HepG2 (cell line): Measurements from ENCODE around the gene UBXN2A. TPM values are rescaled to one million over a fixed set of nuclear protein-coding genes. Genes with fewer than 3 reads are reported as not detected.

Experiments
- BATF2 ChIP-seq: sonication (generic); formaldehyde crosslinking; IDR thresholded peaks from 2 replicates; pipeline ENCODE4 v1.8.0; 2022; ENCODE audit warnings: mild to moderate bottlenecking, missing genetic modification reagents, moderate library complexity
- CEBPG ChIP-seq: IDR thresholded peaks from 2 replicates; pipeline ENCODE4 v1.6.1; 2016
- CEBPZ ChIP-seq: IDR thresholded peaks from 2 replicates; pipeline ENCODE4 v1.6.1; 2012; ENCODE audit warnings: low read length, improper control_type of control experiment
- CHD2 ChIP-seq: IDR thresholded peaks from 2 replicates; pipeline ENCODE4 v1.6.1; 2011; ENCODE audit warnings: low read depth, low read length, improper control_type of control experiment
- KDM4B ChIP-seq: sonication (generic); formaldehyde crosslinking; IDR thresholded peaks from 2 replicates; pipeline ENCODE4 v1.4.0; 2020; ENCODE audit warnings: missing genetic modification reagents
- MIER2 ChIP-seq: IDR thresholded peaks from 2 replicates; pipeline ENCODE4 v1.6.1; 2016; ENCODE audit warnings: missing biosample characterization, missing genetic modification reagents
- MYNN ChIP-seq: sonication (generic); formaldehyde crosslinking; IDR thresholded peaks from 2 replicates; pipeline ENCODE4 v1.4.0; 2020; ENCODE audit warnings: mild to moderate bottlenecking, low read depth, missing genetic modification reagents
- NR2C2 ChIP-seq: sonication (generic); formaldehyde crosslinking; IDR thresholded peaks from 2 replicates; pipeline ENCODE4 v1.4.0; 2020; ENCODE audit warnings: missing genetic modification reagents, mild to moderate bottlenecking, moderate library complexity, borderline replicate concordance
- SP4 ChIP-seq: sonication (generic); formaldehyde crosslinking; IDR thresholded peaks from 2 replicates; pipeline ENCODE4 v1.8.1; 2023; ENCODE audit warnings: mild to moderate bottlenecking, missing genetic modification reagents
- STAT6 ChIP-seq: sonication (generic); formaldehyde crosslinking; IDR thresholded peaks from 2 replicates; pipeline ENCODE4 v1.4.0; 2020; ENCODE audit warnings: missing genetic modification reagents, mild to moderate bottlenecking, borderline replicate concordance
- SYNCRIP ChIP-seq: fragments of 200-400 bp; formaldehyde crosslinking; IDR thresholded peaks from 2 replicates; pipeline ENCODE4 v1.6.1; 2018; ENCODE audit warnings: mild to moderate bottlenecking, low read depth, low read length; ENCODE audit not compliant: insufficient read depth
- TOPORS ChIP-seq: sonication (generic); formaldehyde crosslinking; IDR thresholded peaks from 2 replicates; pipeline ENCODE4 v1.8.0; 2023; ENCODE audit warnings: mild to moderate bottlenecking, missing genetic modification reagents
- YEATS2 ChIP-seq: sonication (generic); formaldehyde crosslinking; IDR thresholded peaks from 2 replicates; pipeline ENCODE4 v1.4.0; 2020; ENCODE audit warnings: missing genetic modification reagents, borderline replicate concordance
- ZNF274 ChIP-seq: sonication (generic); formaldehyde crosslinking; IDR thresholded peaks from 2 replicates; pipeline ENCODE4 v1.5.1; 2020; ENCODE audit warnings: mild to moderate bottlenecking, missing genetic modification reagents
- ZNF496 ChIP-seq: sonication (generic); formaldehyde crosslinking; IDR thresholded peaks from 2 replicates; pipeline ENCODE4 v1.8.1; 2023; ENCODE audit warnings: mild to moderate bottlenecking, moderate library complexity, missing genetic modification reagents; ENCODE audit not compliant: insufficient replicate concordance
- ZNF503 ChIP-seq: sonication (generic); formaldehyde crosslinking; IDR thresholded peaks from 2 replicates; pipeline ENCODE4 v1.4.0; 2020; ENCODE audit warnings: missing genetic modification reagents
- ZNF558 ChIP-seq: sonication (generic); formaldehyde crosslinking; IDR thresholded peaks from 2 replicates; pipeline ENCODE4 v1.9.0; 2022; ENCODE audit warnings: mild to moderate bottlenecking, missing genetic modification reagents, borderline replicate concordance
- ZNF562 ChIP-seq: sonication (generic); formaldehyde crosslinking; IDR thresholded peaks from 2 replicates; pipeline ENCODE4 v1.8.0; 2022; ENCODE audit warnings: missing genetic modification reagents, borderline replicate concordance
- ZNF672 ChIP-seq: sonication (generic); formaldehyde crosslinking; IDR thresholded peaks from 2 replicates; pipeline ENCODE4 v1.8.1; 2022; ENCODE audit warnings: missing genetic modification reagents
- ZNF841 ChIP-seq: sonication (generic); formaldehyde crosslinking; IDR thresholded peaks from 2 replicates; pipeline ENCODE4 v1.8.1; 2023; ENCODE audit warnings: missing genetic modification reagents, borderline replicate concordance
- ZNF850 ChIP-seq: sonication (generic); formaldehyde crosslinking; conservative IDR thresholded peaks from 2 replicates; pipeline ENCODE4 v1.9.0; 2021; ENCODE audit warnings: mild to moderate bottlenecking, missing genetic modification reagents
- polyA plus RNA-seq, 8 experiments: library from polyadenylated mRNA; depleted of rRNA in 3 of 8; stranded (reverse) in 7 of 8; unstranded in 1 of 8; fragments of >200 nt; fragmentation: Illumina TruSeq in 4 of 8; extraction: Trizol in 4 of 8; gene quantifications; 2 replicates each; pipeline versions ENCODE4 v1.2.1 to v1.2.3, GENCODE V29; 2011 to 2016; ENCODE audit warnings: low read depth in 4 of 8, missing spikeins in 1 of 8, mixed read lengths in 1 of 8; ENCODE audit not compliant: insufficient read depth in 1 of 8
- total RNA-seq, 5 experiments: library from RNA; depleted of rRNA; stranded (reverse); fragments of >200 nt; fragmentation: Illumina TruSeq; extraction: Trizol; gene quantifications; 2 replicates each; pipeline ENCODE4 v1.2.3, GENCODE V29; 2016; ENCODE audit warnings: low read depth in 1 of 5

The UBXN2A gene
- total and polyA plus RNA-seq, 2 of the 13 experiments (the other 11 are each of a cell fraction or from before 2014, with no cell fraction given), result 8.3 to 20.9 TPM

- TF ChIP-seq CEBPZ, result no peak
- TF ChIP-seq STAT6, result peak; percentile 59; the same call in 1 of the 2 replicates
- no peak for TF ChIP-seq ZNF558 (CRISPR knock-in tag)
- TF ChIP-seq ZNF672 (CRISPR knock-in tag), result no peak
- no peak for TF ChIP-seq ZNF562 (CRISPR knock-in tag)
- no peak for TF ChIP-seq MIER2 (CRISPR knock-in tag)
- no peak for TF ChIP-seq TOPORS
- no peak for TF ChIP-seq ZNF850 (CRISPR knock-in tag)
- no peak; the same call in 1 of the 2 replicates for TF ChIP-seq ZNF503 (CRISPR knock-in tag)
- peak; percentile 88 for TF ChIP-seq CEBPG (CRISPR knock-in tag)
- no peak for TF ChIP-seq SYNCRIP
- peak; percentile 36; the same call in 1 of the 2 replicates for TF ChIP-seq NR2C2 (CRISPR knock-in tag)
- TF ChIP-seq ZNF274 (CRISPR knock-in tag), result no peak; the same call in 1 of the 2 replicates
- TF ChIP-seq BATF2, result no peak
- peak; percentile 27; the same call in 1 of the 2 replicates for TF ChIP-seq YEATS2 (CRISPR knock-in tag)
- TF ChIP-seq SP4, result no peak
- TF ChIP-seq ZNF496 (CRISPR knock-in tag), result no peak
- TF ChIP-seq CHD2, result no peak
- TF ChIP-seq KDM4B (CRISPR knock-in tag), result no peak
- 0 out of 2 replicates have a peak, but pooled peaks have one; percentile 54 for TF ChIP-seq MYNN (CRISPR knock-in tag)
- no peak for TF ChIP-seq ZNF841 (CRISPR knock-in tag)
Observed at GRCh38 chr2:24015562-24016375, 75.5 kb downstream of the UBXN2A start (continued).
